Measurements from ENCODE around the gene GPHA2. TPM values are rescaled to one million over a fixed set of nuclear protein-coding genes. Genes with fewer than 3 reads are reported as not detected.

Gene GPHA2
- total RNA-seq, 1 experiment from 2014 or later, result not detected

GRCh38 chr11:64930340-64930739 lies 5.4 kb downstream of the GPHA2 start:
- DNase-seq (ENCODE audit: low read depth), result no peak

- DNase-seq (ENCODE audit: low read depth), result no peak
Observed at GRCh38 chr11:64929625-64930024, 6.1 kb downstream of the GPHA2 start.

- no peak for DNase-seq (ENCODE audit: low read depth)
Observed at GRCh38 chr11:64928957-64929356, 6.7 kb downstream of the GPHA2 start.

DNA sequence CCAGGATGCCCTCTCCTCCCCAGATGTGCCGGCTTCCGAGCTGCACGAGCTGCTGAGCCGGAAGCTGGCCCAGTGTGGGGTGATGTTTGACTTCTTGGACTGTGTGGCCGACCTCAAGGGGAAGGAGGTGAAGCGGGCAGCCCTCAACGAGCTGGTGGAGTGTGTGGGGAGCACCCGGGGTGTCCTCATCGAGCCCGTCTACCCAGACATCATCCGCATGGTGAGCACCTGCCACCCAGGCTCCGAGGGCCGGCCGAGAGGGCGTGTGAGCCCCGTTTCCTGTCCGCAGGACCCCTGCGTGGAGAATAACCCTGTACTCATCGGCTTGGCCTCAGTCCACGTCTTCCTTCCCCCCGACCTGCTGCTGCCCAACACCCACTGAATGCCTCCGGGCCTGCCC lies 9.0 kb downstream of the GPHA2 start:
- no peak for DNase-seq (ENCODE audit: low read depth)

DNA sequence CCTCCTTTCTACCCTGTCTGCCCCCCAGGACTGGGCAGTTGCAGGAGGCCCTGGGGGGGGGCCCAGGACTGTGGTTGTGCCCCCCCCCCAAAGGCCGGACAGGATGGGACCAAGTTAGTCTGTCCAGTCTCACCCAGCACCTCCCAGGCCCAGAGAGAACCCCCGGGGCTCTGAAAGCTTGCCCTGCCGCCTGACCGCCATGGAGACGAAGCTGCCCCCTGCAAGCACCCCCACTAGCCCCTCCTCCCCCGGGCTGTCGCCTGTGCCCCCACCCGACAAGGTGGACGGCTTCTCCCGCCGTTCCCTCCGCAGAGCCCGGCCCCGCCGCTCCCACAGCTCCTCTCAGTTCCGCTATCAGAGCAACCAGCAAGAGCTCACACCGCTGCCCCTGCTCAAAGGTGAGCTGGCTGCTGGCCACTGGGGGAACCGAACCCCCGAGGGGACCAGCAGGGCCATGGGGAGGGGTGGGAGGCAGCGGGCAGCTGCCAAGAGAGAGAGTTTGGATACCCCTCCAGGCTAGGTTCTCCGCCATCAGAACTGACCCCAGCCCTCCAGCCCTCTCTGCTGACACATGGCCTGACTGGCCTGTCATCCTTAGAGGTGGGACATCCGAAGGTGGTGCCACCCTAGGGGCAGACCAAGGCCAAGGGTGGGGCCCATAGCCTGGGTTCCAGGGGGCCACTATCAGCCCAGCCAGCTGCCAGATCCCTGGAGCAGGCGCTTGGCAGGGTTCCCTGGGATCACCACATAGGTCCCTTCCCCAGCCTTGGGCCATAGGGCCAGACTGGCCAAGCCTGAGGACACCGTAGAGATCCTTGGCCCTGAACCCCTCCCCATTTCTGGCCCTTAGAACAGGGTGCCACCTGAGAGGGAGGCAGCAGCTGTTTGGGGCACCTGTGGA lies 9.9 kb downstream of the GPHA2 start:
- no peak for DNase-seq (ENCODE audit: low read depth)

- peak; percentile 38 for DNase-seq (ENCODE audit: low read depth)
Observed at GRCh38 chr11:64924910-64925284, 10.8 kb downstream of the GPHA2 start.

DNA sequence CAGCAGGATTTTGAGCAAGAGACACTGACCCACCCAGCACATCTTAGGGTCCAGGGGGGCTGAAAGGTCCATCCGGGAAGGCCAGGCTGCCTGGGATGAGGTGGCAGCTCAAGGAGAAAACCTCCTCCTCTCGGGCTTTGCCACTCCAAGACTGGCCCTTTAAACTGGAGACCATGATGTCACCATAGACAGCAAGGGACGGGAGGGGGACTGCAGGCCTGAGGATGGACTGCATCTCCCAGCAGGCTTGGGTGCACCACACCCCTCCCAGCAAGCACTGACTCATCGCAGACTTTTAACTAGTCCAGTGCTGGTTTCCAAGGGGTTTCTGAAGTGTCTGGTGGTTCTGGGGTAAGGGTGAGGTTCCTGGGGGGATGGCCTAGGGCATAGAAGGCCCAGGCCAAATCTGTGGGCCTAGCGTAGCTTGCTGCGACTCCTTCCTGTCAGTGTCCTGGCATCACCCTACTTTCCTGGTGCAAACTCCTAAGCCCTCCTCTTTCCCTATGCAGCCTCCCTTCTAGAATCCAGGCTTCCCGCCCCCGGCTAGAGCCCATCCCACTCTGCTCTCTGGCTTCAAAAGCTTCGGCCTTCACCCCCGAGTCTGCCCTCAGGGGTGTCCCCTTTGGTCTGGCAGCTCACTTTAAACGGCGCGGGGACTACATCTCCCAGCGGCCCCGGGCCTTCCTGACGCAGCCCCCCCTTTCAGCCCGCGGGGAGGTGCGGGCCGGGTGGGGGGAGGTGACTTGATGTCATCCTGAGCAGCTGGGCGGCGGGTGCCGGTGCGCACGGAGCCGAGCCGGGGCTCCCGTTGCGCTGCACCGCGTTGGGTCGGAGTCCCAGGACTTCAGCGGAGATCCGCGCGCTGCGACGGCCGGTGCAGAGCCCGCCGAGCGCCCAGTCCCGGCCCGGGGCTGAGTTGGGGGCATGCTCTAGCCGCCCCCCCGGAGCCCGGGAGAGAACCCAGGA lies 11.5 kb downstream of the GPHA2 start, which contains the start of gene PPP2R5B:
TSS of gene PPP2R5B (plus strand) at position 746 of the 966 bp plus-strand sequence. CDS start 1,046 bp downstream, outside the sequence.
- peak; percentile 94 for DNase-seq (ENCODE audit: low read depth)

- DNase-seq (ENCODE audit: low read depth), result no peak
Observed at GRCh38 chr11:64923151-64923661, 12.5 kb downstream of the GPHA2 start.

DNA sequence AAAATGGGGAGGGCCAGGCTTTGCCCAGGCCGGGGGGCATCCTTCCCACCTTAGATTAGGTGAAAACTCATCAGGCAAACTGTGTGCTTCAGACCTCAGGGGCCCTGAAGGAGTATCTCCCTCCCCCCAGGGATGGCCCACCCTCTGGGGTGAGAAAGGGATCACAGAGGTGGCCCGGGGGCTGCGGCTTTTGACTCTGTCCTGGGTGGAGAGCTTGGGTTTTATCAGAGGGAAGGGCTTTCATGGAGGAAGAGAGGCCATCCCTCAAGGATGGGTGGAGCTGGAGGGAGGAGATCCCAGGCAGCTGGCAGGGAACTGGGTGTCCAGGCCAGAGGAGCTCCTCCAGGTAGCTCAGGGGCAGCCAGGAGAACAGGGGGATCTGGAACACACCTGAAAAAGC lies 14.3 kb downstream of the GPHA2 start:
- no peak for DNase-seq (ENCODE audit: low read depth)

DNA sequence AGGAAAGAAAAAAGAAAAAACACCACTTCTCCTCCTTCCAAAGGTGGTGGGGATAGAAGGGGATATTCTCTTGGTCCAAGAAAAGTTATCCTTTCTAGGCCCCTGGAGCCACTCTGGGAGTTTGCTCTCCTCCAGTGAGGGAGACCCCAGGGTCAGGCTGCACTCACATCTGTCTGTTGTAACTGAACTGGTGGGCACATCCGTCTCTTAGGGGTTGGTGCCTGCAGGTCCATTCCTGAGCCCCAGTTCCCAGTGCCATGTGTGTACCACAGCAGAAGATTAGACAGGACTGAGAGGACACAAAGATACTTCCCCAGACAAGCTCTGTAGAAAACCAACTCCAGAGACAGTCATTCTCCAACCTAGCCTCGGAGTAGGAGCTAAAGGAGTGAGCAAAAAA lies 15.6 kb downstream of the GPHA2 start:
- DNase-seq (ENCODE audit: low read depth), result no peak

- no peak for DNase-seq (ENCODE audit: low read depth)
Observed at GRCh38 chr11:64919627-64920026, 16.1 kb downstream of the GPHA2 start.

DNA sequence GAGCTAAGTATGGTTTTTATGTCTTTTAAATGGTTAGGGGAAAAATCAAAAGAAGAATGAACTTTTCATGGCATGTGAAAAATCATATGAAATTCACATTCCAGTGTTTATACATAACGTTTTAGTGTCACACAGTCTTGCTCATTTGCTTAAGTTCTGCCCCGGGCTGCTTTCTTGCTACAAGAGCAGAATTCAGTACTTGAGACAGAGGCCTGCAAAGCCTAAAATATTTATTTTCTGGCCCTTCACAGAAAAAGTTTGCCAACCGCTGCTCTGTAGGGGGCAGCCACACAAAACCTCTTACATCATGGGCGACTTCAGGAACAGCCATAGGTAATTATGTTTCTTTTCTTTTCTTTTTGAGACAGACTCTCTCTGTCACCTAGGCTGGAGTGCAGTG lies 17.7 kb downstream of the GPHA2 start:
- peak; percentile 57 for DNase-seq (ENCODE audit: low read depth)

GRCh38 chr11:64917663-64917995 lies 18.1 kb downstream of the GPHA2 start:
- no peak for DNase-seq (ENCODE audit: low read depth)

DNA sequence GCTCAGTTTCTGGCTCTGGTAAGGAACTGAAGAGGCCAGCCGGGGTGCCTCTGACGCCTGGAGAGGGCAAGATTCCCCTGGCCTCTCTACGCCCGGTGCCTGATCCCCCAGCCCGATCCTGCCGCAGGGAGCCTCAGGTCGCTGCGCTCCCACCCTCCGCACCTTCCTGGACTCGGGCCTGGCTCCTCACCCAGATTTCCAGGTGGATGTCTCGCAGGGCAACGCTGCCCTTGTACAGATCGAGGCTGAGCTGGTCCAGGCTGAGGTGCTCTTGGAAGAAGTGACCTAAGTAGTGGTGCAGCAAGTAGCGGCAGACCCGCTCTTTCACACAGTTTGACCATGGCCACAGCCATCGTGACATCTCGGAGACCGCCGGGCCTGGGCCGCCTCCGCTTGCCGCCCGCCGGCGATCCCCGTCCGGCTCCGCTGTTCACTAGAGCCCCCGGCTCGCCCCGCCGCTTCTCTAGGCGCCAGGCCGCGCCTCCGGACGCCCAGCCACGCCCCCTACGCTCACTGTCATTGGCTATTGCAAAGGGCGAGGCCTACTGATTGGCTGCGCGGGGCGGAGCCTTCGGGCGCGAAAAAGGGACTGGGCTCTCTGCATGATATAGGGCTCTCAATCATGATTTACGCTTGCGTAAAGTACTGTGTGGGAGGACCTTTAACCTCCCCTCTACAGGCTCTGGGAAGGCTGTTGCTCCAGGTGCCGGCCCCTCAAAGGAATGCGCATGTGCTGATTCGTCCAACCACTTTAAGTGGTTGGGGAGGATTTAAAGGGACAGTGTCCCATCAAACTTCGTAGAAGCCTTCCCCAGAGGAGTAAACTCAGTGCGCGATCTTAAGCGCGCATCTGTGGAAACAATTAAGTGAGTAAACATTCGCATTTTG lies 18.7 kb downstream of the GPHA2 start, which contains the start of gene ATG2A:
TSS of gene ATG2A (minus strand) at position 435 of the 888 bp plus-strand sequence. CDS start at position 361, 74 bp downstream.
- peak; percentile 100 for DNase-seq (ENCODE audit: low read depth)

GRCh38 chr11:64916040-64916774 lies 19.5 kb downstream of the GPHA2 start:
- DNase-seq (ENCODE audit: low read depth), result peak; percentile 35

- DNase-seq (ENCODE audit: low read depth), result no peak
Observed at GRCh38 chr11:64915376-64915887, 20.3 kb downstream of the GPHA2 start.

DNA sequence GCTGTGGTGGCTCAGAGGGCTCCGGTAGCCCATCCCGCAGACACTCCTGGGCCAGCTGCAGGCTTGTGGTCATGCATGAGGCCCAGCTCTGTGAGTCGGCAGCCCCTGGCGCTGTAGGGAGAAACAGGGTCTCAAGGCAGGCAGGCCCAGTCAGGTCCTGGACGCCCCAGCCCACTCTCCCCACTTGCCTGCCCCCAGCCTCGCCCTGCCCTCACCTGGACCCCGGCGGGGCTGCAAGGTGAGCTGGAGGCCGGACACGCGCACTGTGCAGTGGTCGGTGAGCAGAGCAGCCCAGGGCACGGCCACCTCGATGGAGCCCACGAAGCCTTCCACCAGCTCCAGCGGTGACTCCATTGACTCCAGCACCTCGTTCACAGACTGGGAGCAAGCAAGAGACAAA lies 21.6 kb downstream of the GPHA2 start:
- no peak for DNase-seq (ENCODE audit: low read depth)

DNA sequence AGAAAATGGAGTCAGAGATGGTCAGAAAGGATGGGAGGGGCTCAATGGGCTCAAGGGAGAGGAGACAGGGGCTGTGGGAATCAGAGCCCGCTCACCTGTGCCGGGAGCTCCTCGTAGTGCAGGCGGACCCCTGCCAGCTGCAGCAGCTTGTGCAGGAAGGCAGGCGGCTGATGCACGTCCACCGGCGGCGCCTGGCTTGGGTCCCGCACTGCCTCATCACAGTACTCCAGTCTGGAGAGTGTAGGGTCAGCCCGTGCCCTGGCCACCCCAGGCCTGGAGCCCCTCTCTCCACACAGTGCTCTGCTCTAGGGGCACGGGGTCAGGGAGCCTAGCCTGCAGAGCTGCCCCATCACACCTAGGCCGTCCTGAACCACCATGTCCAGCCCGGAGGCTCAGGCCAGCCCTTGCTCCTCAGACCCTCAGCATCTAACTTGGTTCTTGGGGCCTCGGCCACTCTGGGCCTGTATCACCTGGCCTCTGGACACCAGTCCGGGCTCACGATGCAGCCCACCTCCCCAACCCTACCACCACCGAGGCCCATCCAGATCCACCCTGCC lies 22.4 kb downstream of the GPHA2 start:
- no peak for DNase-seq (ENCODE audit: low read depth)

DNA sequence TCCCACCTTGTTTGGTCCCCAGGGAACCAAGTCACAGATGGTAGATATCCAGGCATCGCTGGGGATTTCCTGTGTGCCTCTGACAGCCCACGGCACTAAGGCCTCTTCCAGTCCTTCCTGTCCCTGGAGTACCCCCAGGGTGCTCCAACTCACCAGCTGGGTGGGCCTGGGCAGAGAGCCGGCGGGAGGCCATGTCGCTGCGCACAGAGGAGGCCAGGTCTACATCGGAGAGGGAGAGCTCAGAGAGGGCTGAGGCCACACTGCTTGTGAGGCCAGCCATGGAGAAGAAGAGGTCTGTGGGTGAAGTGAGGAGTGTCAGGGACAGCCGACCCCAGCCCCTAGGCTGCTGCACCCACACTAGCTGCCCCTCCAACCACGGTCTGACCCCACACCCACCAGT lies 24.0 kb downstream of the GPHA2 start:
- no peak for DNase-seq (ENCODE audit: low read depth)

- DNase-seq (ENCODE audit: low read depth), result no peak
Observed at GRCh38 chr11:64911142-64911541, 24.6 kb downstream of the GPHA2 start.

All from M059J (cell line).